MM.1S (cell line): ENCODE results near the gene SPESP1.

Experiments used
- DNase-seq: peaks from one replicate; pipeline ENCODE4 v3.0.0-alpha.2; 2015
- H2AFZ ChIP-seq: fragments of 300-600 bp; sonication (generic); 2 replicates; pipeline ENCODE4 v1.6.0; 2016; ENCODE audit warnings: antibody characterized with exemption, low read length
- H3F3A ChIP-seq: fragments of 300-600 bp; sonication (generic); 2 replicates; pipeline ENCODE4 v1.6.1; 2016; ENCODE audit warnings: mild to moderate bottlenecking, antibody characterized with exemption, low read length, moderate library complexity, mixed read lengths; ENCODE audit not compliant: insufficient read depth
- H3K27ac ChIP-seq: fragments of 300-600 bp; sonication (generic); 2 replicates; pipeline ENCODE4 v1.5.1; 2016; ENCODE audit warnings: mild to moderate bottlenecking, low read length
- H3K27me3 ChIP-seq: fragments of 300-600 bp; sonication (generic); replicated peaks from 2 replicates; pipeline ENCODE4 v1.6.0; 2016; ENCODE audit warnings: low read length; ENCODE audit not compliant: insufficient read depth
- H3K36me3 ChIP-seq: fragments of 300-600 bp; sonication (generic); replicated peaks from 2 replicates; pipeline ENCODE4 v1.6.1; 2016; ENCODE audit warnings: mild to moderate bottlenecking, low read length, mixed read lengths; ENCODE audit not compliant: insufficient read depth
- H3K4me1 ChIP-seq: fragments of 300-600 bp; sonication (generic); 2 replicates; pipeline ENCODE4 v1.6.1; 2016; ENCODE audit warnings: low read length, mixed read lengths
- H3K4me2 ChIP-seq: fragments of 300-600 bp; sonication (generic); 2 replicates; pipeline ENCODE4 v1.6.0; 2016; ENCODE audit warnings: low read depth, low read length
- H3K4me3 ChIP-seq: fragments of 300-600 bp; sonication (generic); 2 replicates; pipeline ENCODE4 v1.5.1; 2016; ENCODE audit warnings: low read length, mixed read lengths
- H3K79me2 ChIP-seq: fragments of 300-600 bp; sonication (generic); 2 replicates; pipeline ENCODE4 v1.6.1; 2016; ENCODE audit warnings: mixed run types, low read length, mixed read lengths
- H3K9ac ChIP-seq: fragments of 300-600 bp; sonication (generic); 2 replicates; pipeline ENCODE4 v1.6.1; 2016; ENCODE audit warnings: low read length, mixed read lengths
- H3K9me2 ChIP-seq: fragments of 300-600 bp; sonication (generic); replicated peaks from 2 replicates; pipeline ENCODE4 v1.6.1; 2016; ENCODE audit warnings: mild to moderate bottlenecking, low read length, mixed read lengths; ENCODE audit not compliant: insufficient read depth
- H3K9me3 ChIP-seq: fragments of 300-600 bp; sonication (generic); replicated peaks from 2 replicates; pipeline ENCODE4 v1.6.1; 2016; ENCODE audit warnings: mild to moderate bottlenecking, low read length, mixed read lengths; ENCODE audit not compliant: insufficient read depth
- H4K20me1 ChIP-seq: fragments of 300-600 bp; sonication (generic); 2 replicates; pipeline ENCODE4 v1.6.1; 2016; ENCODE audit warnings: mild to moderate bottlenecking, low read length, moderate library complexity, mixed read lengths; ENCODE audit not compliant: insufficient read depth
- EZH2 ChIP-seq: fragments of 300-600 bp; sonication (generic); optimal IDR thresholded peaks from 2 replicates; pipeline ENCODE3; 2017; ENCODE audit warnings: low read depth, mild to moderate bottlenecking, antibody characterized with exemption, low read length, mixed read lengths
- EZH2phosphoT487 ChIP-seq: fragments of 300-600 bp; sonication (generic); IDR thresholded peaks from 2 replicates; pipeline ENCODE4 v1.6.1; 2018; ENCODE audit warnings: antibody characterized with exemption, low read length
- TF ChIP-seq, protein P1 (sequence below): fragments of 300-600 bp; sonication (generic); IDR thresholded peaks from 2 replicates; pipeline ENCODE4 v1.5.1; 2016; ENCODE audit warnings: antibody characterized with exemption, low read length, mixed read lengths

SPESP1 gene

DNA sequence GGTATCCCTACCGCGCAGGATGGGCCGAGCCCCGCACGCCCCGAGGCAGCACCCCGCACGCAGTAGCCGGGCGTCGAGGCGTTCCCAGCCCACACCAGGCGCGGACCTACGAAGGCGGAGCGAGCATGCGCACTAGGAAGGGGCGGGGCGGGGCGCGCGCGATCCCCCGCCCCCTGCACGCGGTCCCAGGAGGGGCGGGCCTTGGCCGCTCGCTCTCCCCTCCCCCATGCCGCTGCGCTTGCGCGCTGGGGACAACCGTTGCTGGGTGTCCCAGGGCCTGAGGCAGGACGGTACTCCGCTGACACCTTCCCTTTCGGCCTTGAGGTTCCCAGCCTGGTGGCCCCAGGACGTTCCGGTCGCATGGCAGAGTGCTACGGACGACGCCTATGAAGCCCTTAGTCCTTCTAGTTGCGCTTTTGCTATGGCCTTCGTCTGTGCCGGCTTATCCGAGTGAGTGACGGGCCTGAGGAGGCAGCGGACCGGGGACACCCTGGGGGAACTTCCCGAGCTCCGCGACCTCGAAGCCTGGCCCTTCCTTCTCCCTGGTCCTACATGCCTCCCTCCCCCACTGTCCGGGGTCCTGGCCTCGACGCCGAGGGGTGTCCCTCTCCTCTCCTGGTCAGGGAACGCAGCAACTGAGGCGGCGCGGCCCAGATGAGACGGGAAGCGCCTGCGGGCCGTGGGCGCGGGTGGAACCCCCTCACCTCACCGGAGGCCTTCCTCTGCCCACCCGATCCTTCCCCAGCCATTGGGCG is at the start of gene SPESP1:
TSS of gene SPESP1 (plus strand) at position 258 of the 755 bp plus-strand sequence. CDS start at position 387, 129 bp downstream.
- no peaks in the 10 kb centered on the region for H3K36me3 ChIP-seq
- peak within 1 kb of the TSS; percentile 66 for H2AFZ ChIP-seq
- no peak for TF ChIP-seq EZH2
- TF ChIP-seq, protein P1, sequence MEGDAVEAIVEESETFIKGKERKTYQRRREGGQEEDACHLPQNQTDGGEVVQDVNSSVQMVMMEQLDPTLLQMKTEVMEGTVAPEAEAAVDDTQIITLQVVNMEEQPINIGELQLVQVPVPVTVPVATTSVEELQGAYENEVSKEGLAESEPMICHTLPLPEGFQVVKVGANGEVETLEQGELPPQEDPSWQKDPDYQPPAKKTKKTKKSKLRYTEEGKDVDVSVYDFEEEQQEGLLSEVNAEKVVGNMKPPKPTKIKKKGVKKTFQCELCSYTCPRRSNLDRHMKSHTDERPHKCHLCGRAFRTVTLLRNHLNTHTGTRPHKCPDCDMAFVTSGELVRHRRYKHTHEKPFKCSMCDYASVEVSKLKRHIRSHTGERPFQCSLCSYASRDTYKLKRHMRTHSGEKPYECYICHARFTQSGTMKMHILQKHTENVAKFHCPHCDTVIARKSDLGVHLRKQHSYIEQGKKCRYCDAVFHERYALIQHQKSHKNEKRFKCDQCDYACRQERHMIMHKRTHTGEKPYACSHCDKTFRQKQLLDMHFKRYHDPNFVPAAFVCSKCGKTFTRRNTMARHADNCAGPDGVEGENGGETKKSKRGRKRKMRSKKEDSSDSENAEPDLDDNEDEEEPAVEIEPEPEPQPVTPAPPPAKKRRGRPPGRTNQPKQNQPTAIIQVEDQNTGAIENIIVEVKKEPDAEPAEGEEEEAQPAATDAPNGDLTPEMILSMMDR, result no peak
- no peak for TF ChIP-seq EZH2phosphoT487
- DNase-seq, result peak; percentile 81
- H4K20me1 ChIP-seq, result no peaks in the 10 kb centered on the region
- H3K4me2 ChIP-seq, result peak within 1 kb of the TSS; percentile 58; the same call in 1 of the 2 replicates
- H3F3A ChIP-seq, result no peaks in the 10 kb centered on the region
- H3K79me2 ChIP-seq, result peaks cover 10% of the 10 kb centered on the region
- H3K27ac ChIP-seq, result peak within 1 kb of the TSS; percentile 21; the same call in 1 of the 2 replicates
- H3K4me1 ChIP-seq, result 0 out of 2 replicates have a peak, but pooled peaks cover 7% of the 10 kb centered on the region
- H3K9me2 ChIP-seq, result no peaks in the 10 kb centered on the region
- peak within 1 kb of the TSS; percentile 72 for H3K9ac ChIP-seq
- no peaks in the 10 kb centered on the region for H3K27me3 ChIP-seq
- peak within 1 kb of the TSS; percentile 75 for H3K4me3 ChIP-seq
- H3K9me3 ChIP-seq, result no peaks in the 10 kb centered on the region

- Histone ChIP-seq H3K27ac (no peak overlapping the region), H3K9me2 (no peaks in the 10 kb centered on the region), H3K4me1 (peaks cover 4% of the 10 kb centered on the region; the same call in 1 of the 2 replicates), H2AFZ (no peak overlapping the region), H3K4me3 (no peak overlapping the region), H3K4me2 (no peak overlapping the region), H3K79me2 (no peaks in the 10 kb centered on the region), H4K20me1 (no peaks in the 10 kb centered on the region), H3K36me3 (no peaks in the 10 kb centered on the region), H3K9ac (no peak overlapping the region), H3F3A (no peaks in the 10 kb centered on the region), H3K27me3 (no peaks in the 10 kb centered on the region), H3K9me3 (no peaks in the 10 kb centered on the region)
- no peak for DNase-seq
- TF ChIP-seq EZH2phosphoT487, result no peak
- TF ChIP-seq, protein P1, result no peak
- TF ChIP-seq EZH2, result no peak
These were observed 45.3 kb upstream of the SPESP1 start for GRCh38 chr15:68885070-68885469.

- H3F3A ChIP-seq, result no peaks in the 10 kb centered on the region
- H3K9ac ChIP-seq, result no peak overlapping the region
- no peak for TF ChIP-seq EZH2
- TF ChIP-seq EZH2phosphoT487, result no peak
- TF ChIP-seq, protein P1, result no peak
- H4K20me1 ChIP-seq, result no peaks in the 10 kb centered on the region
- DNase-seq, result no peak
- H3K9me3 ChIP-seq, result no peaks in the 10 kb centered on the region
- no peak overlapping the region for H3K4me2 ChIP-seq
- no peaks in the 10 kb centered on the region for H3K79me2 ChIP-seq
- no peak overlapping the region for H3K4me3 ChIP-seq
- H3K27me3 ChIP-seq, result no peaks in the 10 kb centered on the region
- no peak overlapping the region for H2AFZ ChIP-seq
- no peaks in the 10 kb centered on the region for H3K9me2 ChIP-seq
- H3K36me3 ChIP-seq, result no peaks in the 10 kb centered on the region
- peaks cover 4% of the 10 kb centered on the region; the same call in 1 of the 2 replicates for H3K4me1 ChIP-seq
- no peak overlapping the region for H3K27ac ChIP-seq
These were observed 43.2 kb upstream of the SPESP1 start for GRCh38 chr15:68887120-68887519.
